ENCODE results near the gene GRIN2C.

The GRIN2C gene

GRCh38 chr17:74796211-74796610 lies 63.5 kb downstream of the GRIN2C start:
- no peak for DNase-seq

DNA sequence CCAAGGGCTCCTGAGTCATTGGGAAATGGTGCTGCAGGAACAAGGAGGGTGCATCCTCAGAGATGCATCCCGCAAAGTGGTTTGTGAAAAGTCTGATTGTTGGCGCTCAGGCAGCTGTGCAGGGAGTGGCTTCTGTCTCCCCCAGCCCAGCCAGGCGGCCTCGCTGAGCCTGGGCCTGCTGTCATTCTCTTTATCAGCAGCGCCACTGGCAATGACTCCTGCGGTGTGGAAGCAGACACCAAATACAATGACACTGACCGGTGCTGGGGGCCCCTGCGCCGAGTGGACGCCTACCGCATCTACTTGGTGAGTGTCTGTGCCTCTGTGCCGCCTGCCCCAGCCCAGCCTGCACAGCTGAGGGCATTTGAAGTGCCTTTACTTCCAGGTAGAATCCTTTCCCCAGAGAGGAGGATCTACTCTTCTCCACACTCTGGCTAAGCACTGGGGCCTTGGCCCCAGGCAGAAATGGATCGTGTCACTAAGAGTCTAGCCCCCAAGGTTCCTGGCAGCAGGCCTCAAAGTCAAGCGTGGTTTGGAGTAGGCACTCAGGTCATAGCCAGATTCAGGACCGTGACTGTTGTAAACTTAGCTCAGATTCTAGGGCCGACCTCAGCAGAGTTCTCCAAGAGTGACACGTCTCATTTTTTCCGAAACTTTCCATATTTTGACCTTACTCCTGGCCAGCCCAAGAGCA lies 64.2 kb downstream of the GRIN2C start:
- DNase-seq, result no peak

GRCh38 chr17:74792586-74793105 lies 67.0 kb downstream of the GRIN2C start:
- no peak for DNase-seq

Measured in stimulated activated CD8-positive, alpha-beta memory T cell treated with anti-CD3 and anti-CD28 coated beads, Interleukin-4, amount 100 ng/mL, for 48 hours (primary cell).